AG04449 (cell line): ENCODE measurements around the gene OR9G1.

ENCODE experiments used
- CTCF ChIA-PET: fragments of 350-600 bp; formaldehyde crosslinking; extraction: SDS; loops from one replicate; lab custom pipeline; 2021; ENCODE audit warnings: antibody characterized with exemption; lab: Yijun Ruan, JAX
- POLR2A ChIA-PET: fragments of 400-600, 350-600 bp; formaldehyde crosslinking; extraction: SDS; loops from one replicate; lab custom pipeline; 2020; ENCODE audit warnings: antibody characterized with exemption, inconsistent platforms; lab: Yijun Ruan, JAX
- DNase-seq: peaks from one replicate; pipeline ENCODE4 v3.0.0-alpha.2; 2010; ENCODE audit warnings: low read depth, low spot score
- H3K4me3 ChIP-seq: 2 replicates; pipeline ENCODE4 v1.5.1; 2011; ENCODE audit warnings: low read depth, mild to moderate bottlenecking, control low read depth, low read length
- TF ChIP-seq, protein P1 (sequence below): IDR thresholded peaks from one replicate; pipeline ENCODE4 v1.5.1; 2011; ENCODE audit warnings: mild to moderate bottlenecking, moderate library complexity, low read length, control low read depth, inconsistent platforms; ENCODE audit not compliant: insufficient read depth; ENCODE audit errors: missing control alignments

OR9G1 gene

DNA sequence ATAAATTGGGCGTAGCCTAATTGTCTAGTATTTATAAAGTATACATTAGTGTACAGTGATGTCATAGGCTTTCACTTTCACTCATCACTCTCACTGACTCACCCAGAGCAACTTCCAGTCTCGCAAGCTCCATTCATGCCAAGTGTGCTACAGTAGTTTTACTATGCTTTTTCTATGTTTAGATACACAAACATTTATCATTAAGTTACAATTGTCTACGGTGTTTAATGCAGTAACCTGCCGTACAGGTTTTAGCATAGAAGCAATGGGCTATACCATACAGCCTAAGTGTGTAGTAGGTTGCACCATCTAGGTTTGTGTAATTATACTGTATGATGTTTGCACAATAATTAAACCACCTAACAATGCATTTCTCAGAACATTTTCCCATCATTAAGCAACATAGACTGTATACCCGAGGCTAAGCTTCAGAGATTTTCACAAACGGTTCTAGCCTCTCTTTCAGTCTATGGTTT, 17.5 kb downstream of the OR9G1 start:
- TF ChIP-seq, protein P1, sequence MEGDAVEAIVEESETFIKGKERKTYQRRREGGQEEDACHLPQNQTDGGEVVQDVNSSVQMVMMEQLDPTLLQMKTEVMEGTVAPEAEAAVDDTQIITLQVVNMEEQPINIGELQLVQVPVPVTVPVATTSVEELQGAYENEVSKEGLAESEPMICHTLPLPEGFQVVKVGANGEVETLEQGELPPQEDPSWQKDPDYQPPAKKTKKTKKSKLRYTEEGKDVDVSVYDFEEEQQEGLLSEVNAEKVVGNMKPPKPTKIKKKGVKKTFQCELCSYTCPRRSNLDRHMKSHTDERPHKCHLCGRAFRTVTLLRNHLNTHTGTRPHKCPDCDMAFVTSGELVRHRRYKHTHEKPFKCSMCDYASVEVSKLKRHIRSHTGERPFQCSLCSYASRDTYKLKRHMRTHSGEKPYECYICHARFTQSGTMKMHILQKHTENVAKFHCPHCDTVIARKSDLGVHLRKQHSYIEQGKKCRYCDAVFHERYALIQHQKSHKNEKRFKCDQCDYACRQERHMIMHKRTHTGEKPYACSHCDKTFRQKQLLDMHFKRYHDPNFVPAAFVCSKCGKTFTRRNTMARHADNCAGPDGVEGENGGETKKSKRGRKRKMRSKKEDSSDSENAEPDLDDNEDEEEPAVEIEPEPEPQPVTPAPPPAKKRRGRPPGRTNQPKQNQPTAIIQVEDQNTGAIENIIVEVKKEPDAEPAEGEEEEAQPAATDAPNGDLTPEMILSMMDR = no peak
- DNase-seq = no peak
- no peak overlapping the region for H3K4me3 ChIP-seq
- CTCF ChIA-PET = no interaction called here
- POLR2A ChIA-PET = no interaction called here

DNA sequence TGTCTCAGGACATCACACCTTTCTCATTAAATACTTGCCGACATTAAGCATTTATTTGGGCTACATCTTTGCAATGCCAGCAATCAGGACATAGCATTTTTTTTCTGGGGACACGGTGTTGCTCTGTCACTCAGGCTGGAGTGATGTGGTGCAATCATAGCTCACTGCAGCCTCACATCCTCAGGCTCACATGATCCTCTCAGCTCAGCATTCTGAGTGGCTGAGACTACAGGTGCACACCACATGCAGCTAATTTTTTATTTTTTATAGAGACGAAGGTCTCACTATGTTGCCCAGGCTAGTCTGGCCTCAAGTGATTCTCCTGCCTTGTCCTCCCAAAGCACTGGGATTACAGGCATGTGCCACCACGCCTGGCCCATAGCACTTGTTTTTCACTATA, 21.6 kb downstream of the OR9G1 start:
- no peak for DNase-seq
- POLR2A ChIA-PET = no interaction called here
- H3K4me3 ChIP-seq = no peak overlapping the region
- TF ChIP-seq, protein P1 = no peak
- CTCF ChIA-PET = no interaction called here

DNA sequence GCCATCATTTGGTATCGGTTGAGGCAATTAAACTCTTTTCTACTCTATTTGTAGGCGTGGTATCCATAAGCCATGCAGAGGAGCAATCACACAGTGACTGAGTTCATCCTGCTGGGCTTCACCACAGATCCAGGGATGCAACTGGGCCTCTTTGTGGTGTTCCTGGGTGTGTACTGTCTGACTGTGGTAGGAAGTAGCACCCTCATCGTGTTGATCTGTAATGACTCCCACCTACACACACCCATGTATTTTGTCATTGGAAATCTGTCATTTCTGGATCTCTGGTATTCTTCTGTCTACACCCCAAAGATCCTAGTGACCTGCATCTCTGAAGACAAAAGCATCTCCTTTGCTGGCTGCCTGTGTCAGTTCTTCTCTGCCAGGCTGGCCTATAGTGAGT, 41.2 kb downstream of the OR9G1 start:
- ChIA-PET CTCF (no interaction called here), POLR2A (no interaction called here)
- H3K4me3 ChIP-seq = no peak overlapping the region
- DNase-seq = no peak
- TF ChIP-seq, protein P1 = no peak

DNA sequence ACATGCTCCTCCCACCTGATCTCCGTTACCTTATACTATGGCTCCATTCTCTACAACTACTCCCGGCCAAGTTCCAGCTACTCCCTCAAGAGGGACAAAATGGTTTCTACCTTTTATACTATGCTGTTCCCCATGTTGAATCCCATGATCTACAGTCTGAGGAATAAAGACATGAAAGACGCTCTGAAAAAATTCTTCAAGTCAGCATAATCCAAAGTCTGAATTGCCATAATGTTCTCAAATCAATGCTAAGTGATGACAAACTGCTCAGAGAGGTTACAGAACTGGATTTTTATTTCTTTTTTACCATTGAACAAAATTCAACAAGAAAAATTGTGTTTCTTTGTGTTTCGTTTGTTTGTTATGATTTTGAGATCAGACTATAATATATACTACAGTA, 42.0 kb downstream of the OR9G1 start:
- ChIA-PET POLR2A (no interaction called here), CTCF (no interaction called here)
- H3K4me3 ChIP-seq = no peak overlapping the region
- TF ChIP-seq, protein P1 = no peak
- DNase-seq = no peak

DNA sequence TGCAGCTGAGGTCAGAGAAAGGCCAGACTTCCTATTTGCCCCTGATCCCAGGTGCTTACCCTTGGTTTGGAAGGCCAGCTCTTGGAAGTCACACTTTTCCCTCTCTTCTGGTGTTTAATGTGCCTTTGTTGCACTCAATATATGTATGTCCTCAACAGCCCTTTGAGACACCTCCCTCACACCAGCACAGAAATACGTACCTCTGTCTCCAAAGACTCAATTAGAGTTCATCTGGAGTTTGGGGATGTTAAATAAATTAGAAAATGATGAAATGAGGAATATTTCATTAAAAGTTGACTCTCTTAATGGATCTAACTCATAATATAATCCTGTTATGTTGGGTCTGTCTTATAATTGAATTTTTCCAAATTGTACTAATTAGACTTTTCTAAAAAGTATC, 49.7 kb downstream of the OR9G1 start, which contains the start of gene OR9G4:
Gene OR9G4 (minus strand): TSS at position 101 of the 400 bp plus-strand sequence. CDS start 4,931 bp downstream, outside the sequence.
- ChIA-PET CTCF (no interaction called here), POLR2A (no interaction called here)
- TF ChIP-seq, protein P1 = no peak
- DNase-seq = no peak
- no peak within 1 kb of the TSS for H3K4me3 ChIP-seq

DNA sequence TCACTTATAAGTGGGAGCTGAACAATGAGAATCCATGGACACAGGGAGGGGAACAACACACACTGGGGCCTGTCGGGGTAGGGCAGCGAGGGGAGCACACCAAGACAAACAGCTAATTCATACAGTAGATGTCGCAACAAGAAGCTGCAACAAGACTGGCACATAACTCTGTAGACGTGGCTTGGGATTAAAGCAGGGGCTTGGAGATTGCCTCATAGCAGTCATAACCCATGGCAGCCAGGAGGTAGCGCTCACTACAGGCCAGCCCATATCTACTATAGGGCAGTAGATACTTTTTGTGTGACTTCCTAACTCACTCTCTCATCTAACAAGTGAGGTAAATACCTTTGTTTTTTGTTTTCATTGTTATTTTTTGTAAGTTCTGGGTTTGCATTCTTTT, 51.3 kb downstream of the OR9G1 start:
- DNase-seq = no peak
- TF ChIP-seq, protein P1 = no peak
- POLR2A ChIA-PET = no interaction called here
- H3K4me3 ChIP-seq = no peak overlapping the region
- CTCF ChIA-PET = no interaction called here
